ENCODE measurements around the gene ERMP1.
"Not testable (repeated sequence)": the region's sequence is repeated elsewhere in the genome, so short reads cannot be mapped to it uniquely, and the experiment has no call there.

Gene ERMP1

DNA sequence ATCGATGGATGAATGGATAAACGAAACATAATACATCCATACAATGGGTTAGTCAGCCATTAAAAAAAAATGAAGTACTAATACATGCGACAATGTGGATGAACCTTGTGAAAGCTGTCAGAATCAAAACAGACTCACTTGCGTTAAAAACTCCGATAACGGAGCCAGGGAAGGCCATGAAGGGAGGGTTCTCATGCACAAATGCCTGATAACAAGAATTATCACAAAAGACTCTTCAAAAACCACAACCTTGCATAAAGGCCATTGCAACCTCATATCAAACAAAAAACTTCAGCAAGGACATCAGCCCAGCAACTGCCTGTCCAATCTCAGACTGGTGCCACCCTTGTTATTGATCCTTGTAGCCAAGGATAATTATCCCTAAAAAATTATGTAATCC lies 13.7 kb downstream of the ERMP1 start:
- DNase-seq (ENCODE audit: low read depth): no peak

- DNase-seq (ENCODE audit: low read depth): no peak
Observed at GRCh38 chr9:5818424-5819142, 14.3 kb downstream of the ERMP1 start.

DNA sequence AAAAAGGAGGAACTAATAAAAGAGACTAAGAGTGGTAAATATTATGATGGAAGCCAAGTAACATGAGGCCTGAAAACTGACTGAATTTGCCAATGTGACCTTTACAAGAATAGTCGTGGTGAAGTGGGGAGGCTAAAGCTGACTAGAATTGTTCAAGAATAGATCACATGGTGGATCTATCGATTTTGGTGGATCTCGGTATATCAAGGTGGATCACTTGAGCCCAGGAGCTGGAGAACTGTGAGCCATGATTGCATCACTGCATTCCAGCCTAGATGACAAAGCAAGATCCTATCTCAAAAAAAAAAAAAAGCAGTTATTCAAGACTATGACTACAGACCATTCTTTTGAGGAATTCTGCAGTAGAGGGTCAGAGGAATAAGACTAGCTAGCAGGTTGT lies 15.1 kb downstream of the ERMP1 start:
- no peak for DNase-seq (ENCODE audit: low read depth)

GRCh38 chr9:5815461-5815860 lies 17.5 kb downstream of the ERMP1 start:
- DNase-seq (ENCODE audit: low read depth): no peak

DNA sequence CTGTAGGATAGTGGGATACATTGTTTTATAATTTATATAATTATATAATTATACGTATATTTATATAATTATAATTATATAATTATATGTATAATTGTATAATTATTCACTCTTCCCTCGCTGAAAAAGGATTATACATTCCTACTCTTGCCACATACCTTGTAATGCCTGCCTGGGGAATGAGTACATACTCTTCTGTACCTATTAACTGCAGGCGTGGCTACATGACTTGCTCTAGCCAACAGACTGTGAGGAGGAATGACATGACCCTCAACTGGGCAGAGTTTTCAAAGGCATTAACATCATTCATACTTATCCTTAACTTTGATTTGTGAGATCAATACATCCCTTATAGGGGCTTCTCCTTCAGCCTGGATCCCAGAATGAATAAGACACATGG lies 19.1 kb downstream of the ERMP1 start:
- no peak for DNase-seq (ENCODE audit: low read depth)

GRCh38 chr9:5811751-5812150 lies 21.2 kb downstream of the ERMP1 start:
- DNase-seq (ENCODE audit: low read depth): no peak

DNA sequence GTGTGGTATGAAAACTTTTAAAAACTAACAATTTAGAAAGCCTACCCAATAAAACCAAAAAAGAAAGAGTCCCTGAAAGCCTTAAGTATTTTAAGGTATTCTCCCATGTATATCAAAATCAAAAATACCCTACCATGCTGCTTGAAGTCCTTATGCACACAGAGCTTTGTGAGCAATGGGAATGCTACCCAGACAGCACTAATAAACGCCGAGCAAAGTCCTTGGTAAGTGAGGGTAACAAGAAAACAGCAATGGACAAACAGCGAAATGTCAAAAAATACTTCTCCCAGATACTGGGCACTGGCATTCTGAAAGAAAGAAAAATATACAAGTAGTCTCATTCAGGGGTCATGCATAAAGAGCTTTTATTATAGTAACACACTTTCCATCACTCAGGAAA lies 27.4 kb downstream of the ERMP1 start:
- no peak for DNase-seq (ENCODE audit: low read depth)

DNA sequence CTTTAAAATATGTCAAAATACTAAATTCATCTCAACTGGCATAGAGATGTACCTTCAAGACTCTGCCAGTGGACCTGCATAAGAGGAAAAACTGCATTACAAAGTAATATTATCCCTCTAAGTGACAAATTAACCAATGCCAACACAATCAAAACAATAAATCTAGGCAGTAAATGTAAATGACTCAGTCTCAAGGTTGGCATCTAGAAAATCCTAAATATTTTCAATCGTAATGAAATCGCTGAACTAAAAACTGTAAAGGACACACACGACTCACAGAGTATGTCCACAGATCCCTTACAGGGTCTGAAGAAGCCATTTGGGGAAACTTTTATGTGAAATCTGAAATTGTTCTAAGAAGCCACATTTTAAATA lies 31.2 kb downstream of the ERMP1 start:
- no peak for DNase-seq (ENCODE audit: low read depth)

GRCh38 chr9:5800969-5801738 lies 31.8 kb downstream of the ERMP1 start:
- no peak for DNase-seq (ENCODE audit: low read depth)

DNA sequence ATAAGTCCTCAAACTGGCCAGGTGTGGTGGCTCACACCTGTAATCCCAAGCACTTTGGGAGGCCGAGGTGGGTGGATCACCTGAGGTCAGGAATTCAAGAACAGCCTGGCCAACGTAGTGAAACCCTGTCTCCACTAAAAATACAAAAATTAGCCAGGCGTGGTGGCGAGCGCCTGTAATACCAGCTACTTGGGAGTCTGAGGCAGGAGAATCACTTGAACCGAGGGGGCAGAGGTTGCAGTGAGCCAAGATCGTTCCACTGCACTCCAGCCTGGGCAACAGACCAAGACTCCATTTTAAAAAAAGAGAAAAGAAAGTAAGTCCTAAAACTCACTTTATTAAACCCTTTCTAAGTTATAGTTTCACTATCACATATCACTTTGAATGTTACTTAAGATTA lies 32.5 kb downstream of the ERMP1 start:
- DNase-seq (ENCODE audit: low read depth): not testable (repeated sequence)

DNA sequence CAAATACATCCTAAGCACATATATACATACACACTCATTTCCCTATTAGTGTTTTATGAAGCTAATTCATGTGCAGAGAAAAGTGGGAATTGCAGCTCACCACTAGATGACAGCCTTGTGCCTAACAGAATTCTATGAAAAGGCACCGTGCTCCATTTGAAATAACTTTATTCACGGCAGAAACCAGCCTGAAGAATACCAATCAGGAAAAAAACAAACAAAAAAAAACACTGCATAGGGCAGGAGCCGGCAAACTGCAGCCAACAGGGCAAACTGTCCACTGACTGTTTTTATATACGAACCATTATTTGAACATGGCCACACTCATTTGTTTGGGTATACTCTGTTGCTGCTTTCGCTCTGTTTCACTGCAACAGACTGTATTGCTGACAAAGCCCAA lies 33.6 kb downstream of the ERMP1 start:
- DNase-seq (ENCODE audit: low read depth): no peak

- no peak for DNase-seq (ENCODE audit: low read depth)
Observed at GRCh38 chr9:5798581-5798980, 34.3 kb downstream of the ERMP1 start.

DNA sequence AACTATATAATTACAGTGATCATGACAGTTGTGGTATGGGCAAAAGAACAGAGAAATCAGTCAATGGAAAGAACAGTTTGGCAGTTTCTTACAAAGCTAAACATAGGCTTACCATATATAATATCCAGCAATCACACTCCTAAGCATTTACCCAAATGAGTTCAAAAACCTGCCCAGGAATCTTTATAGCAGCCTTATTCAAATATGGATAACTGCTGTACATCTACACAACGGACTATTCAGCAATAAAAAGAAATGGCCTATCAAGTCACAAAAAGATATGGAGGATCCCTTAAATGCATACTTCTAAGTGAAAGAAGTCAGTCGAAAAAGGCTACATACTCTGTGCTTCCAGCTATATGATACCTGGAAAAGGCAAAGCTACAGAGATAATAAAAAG lies 36.6 kb downstream of the ERMP1 start:
- no peak for DNase-seq (ENCODE audit: low read depth)

DNA sequence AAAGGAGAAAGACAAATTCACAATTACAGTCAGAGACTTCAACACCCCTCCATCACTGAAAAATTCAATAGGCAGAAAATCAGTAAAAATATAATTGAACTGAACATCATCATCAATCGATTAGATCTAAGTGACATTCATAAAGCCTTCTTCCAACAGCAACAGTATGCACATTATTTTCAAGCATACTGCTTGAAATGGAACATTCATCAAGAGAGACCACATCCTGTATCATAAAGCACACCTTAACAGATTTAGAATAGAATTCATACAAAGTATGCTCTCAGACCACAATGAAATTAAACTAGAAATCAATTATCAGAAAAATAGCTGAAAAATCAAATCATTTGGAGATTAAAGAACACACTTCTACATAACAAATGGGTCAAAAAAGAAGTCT lies 39.1 kb downstream of the ERMP1 start:
- no peak for DNase-seq (ENCODE audit: low read depth)

- no peak for DNase-seq (ENCODE audit: low read depth)
Observed at GRCh38 chr9:5791870-5792269, 41.0 kb downstream of the ERMP1 start.

GRCh38 chr9:5790923-5791322 lies 42.0 kb downstream of the ERMP1 start:
- no peak for DNase-seq (ENCODE audit: low read depth)

GRCh38 chr9:5789489-5789888 lies 43.4 kb downstream of the ERMP1 start:
- no peak for DNase-seq (ENCODE audit: low read depth)

DNA sequence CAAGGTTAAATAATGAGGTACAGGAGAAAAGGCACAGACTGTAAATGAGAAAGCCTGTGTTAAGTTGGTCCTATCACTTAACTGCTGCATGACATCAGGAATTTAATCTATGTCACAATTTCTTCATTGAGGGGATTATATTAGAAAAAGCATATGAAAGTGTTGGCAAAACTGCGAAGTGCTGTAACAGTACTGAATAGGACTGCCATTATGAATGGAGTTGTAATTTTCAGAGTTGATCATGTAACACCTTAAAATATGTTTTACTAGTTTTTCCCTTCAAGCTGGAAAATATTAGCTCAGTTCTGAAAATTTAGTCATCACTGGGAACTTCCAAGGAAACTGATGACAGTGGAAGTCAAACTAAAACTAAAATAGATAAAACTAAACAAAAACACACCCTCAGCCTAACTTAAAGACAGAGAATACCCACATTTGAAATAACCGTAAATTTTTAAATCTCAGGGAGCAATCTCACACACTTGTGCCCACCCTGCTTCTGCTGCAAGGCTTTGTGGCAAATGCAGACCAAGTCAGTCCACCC lies 45.1 kb downstream of the ERMP1 start:
- no peak for DNase-seq (ENCODE audit: low read depth)

DNA sequence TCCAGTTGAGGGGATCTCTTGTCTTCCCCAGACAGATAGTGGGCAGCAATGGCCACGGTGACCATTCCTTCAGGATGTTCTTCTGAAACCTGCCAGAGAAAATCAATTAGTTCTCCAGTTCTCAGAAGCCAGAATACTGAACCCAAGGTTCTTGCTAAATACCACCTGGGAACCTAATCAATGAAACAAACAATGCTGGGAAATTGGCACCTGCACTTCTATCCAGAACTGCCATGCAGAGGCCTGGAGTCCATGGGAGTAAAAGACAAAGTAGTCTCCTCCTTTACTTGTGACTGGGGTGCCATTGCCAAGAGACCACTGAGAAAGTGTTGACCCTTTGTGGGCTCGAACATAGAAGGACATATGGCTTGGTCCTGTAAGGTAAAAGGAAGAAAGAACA lies 45.7 kb downstream of the ERMP1 start:
- no peak for DNase-seq (ENCODE audit: low read depth)

DNA sequence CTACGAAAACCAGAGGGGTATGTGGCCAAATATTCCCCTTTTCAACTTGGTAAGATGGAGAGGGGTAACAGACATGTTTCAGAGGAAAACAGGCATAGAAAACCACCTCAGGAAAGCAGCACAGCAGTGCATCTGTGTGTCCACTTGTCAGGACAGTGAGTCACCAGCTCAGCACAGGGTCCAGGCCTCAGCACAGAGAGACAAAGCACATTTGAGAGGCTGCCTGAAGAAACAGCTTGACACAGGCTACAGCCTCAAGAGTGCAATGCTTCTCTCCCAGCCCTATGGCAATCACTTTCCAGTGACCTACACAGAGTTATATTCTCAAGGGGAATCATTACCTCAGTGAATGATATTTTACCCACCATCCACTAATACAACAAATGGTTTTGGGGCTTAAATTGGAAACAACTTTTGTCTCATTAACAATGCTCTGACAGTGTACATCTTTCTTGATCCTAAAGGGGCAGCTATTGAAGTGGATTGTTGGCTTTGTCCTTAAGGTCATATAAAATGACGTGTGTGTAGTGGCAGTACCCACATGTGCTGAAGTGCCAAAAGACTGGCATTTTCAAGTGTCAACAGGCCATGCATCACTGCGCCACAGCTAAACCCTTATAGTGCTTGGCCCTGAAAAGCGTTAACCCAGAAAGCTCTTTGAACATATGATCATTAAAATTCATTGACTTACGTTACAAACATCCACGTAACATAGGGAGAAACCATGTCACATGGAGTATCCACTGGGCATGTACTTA lies 46.4 kb downstream of the ERMP1 start:
- DNase-seq (ENCODE audit: low read depth): no peak

GRCh38 chr9:5784526-5785315 lies 48.2 kb downstream of the ERMP1 start:
- DNase-seq (ENCODE audit: low read depth): no peak

DNA sequence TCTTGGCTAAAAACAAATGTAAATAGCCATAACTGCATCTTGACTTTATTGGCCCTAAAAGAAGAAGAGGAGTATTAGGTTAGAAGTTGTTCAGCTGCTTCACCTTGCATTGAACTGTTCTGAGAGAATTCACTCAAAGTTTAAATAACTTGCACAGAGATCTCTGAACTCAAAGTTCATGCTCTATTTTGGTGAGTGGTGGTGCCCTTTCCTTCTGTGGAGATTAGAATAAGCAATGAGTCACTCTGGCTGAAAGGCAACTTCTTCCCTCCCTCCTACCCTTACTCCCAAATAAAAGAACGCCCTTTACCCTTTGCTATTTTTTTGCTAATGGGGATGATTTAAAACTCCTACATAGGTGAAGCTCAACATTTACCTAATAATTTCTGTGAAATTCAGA lies 48.9 kb downstream of the ERMP1 start:
- DNase-seq (ENCODE audit: low read depth): no peak

Data from activated T-cell treated with anti-CD3 and anti-CD28 coated beads for 48 hours (primary cell).